GM23338 (cell line): ENCODE results near the gene TSPEAR.

Experiments
- CREB1 ChIP-seq: fragments of 250-450 bp; sonication (Bioruptor Pico); IDR thresholded peaks from 2 replicates; pipeline ENCODE4 v1.5.0; 2020; ENCODE audit warnings: low read depth, mild to moderate bottlenecking, moderate library complexity
- CTCF ChIP-seq, 2 experiments: fragments of 200-600 bp in 1 of 2; sonication (generic) in 1 of 2; conservative IDR thresholded peaks; 2 replicates each; pipeline versions ENCODE4 v1.5.1 to v1.6.1; 2016 to 2017; ENCODE audit warnings: antibody characterized with exemption in 2 of 2, low read depth in 2 of 2, mild to moderate bottlenecking in 2 of 2, moderate library complexity in 1 of 2
- ETS1 ChIP-seq: IDR thresholded peaks from 2 replicates; pipeline ENCODE4 v1.6.1; 2016; ENCODE audit warnings: antibody characterized with exemption
- EZH2 ChIP-seq: fragments of 200-600 bp; sonication (generic); IDR thresholded peaks from one replicate; pipeline ENCODE4 v1.8.0; 2017; ENCODE audit warnings: antibody characterized with exemption, mild to moderate bottlenecking, low read depth; ENCODE audit not compliant: unreplicated experiment
- EZH2phosphoT487 ChIP-seq: fragments of 200-600 bp; sonication (generic); IDR thresholded peaks from one replicate; pipeline ENCODE4 v1.8.1; 2018; ENCODE audit warnings: antibody characterized with exemption; ENCODE audit not compliant: unreplicated experiment
- JUNB ChIP-seq: IDR thresholded peaks from one replicate; pipeline ENCODE4 v1.6.1; 2016; ENCODE audit warnings: antibody characterized with exemption; ENCODE audit not compliant: unreplicated experiment
- POLR2AphosphoS5 ChIP-seq: IDR thresholded peaks from 2 replicates; pipeline ENCODE4 v1.6.1; 2016; ENCODE audit warnings: antibody characterized with exemption, low read depth
- REST ChIP-seq: IDR thresholded peaks from one replicate; pipeline ENCODE4 v1.6.1; 2018; ENCODE audit warnings: antibody characterized with exemption; ENCODE audit not compliant: unreplicated experiment
- STAT1 ChIP-seq: IDR thresholded peaks from one replicate; pipeline ENCODE4 v1.6.1; 2016; ENCODE audit warnings: antibody characterized with exemption; ENCODE audit not compliant: unreplicated experiment
- ZNF114 ChIP-seq: fragments of 250-450 bp; sonication (Bioruptor Pico); IDR thresholded peaks from 2 replicates; pipeline ENCODE4 v1.5.0; 2020; ENCODE audit warnings: mild to moderate bottlenecking, moderate library complexity

GRCh38 chr21:44658913-44659595, 52.3 kb downstream of the TSPEAR start:
- TF ChIP-seq POLR2AphosphoS5 (no peak), CTCF (conservative IDR thresholded peaks at IDR 0.05; ENCODE audit: low read depth in 2 of 2) (no peak), EZH2 (no peak), EZH2phosphoT487 (no peak), STAT1 (no peak), CREB1 (CRISPR knock-in tag) (no peak), ZNF114 (no peak), REST (no peak), ETS1 (no peak), JUNB (no peak)
